K562 (cell line): ENCODE measurements around the gene SLC25A45. TPM values are rescaled to one million over a fixed set of nuclear protein-coding genes. Genes with fewer than 3 reads are reported as not detected.

ENCODE experiments used
- ATAC-seq: fragments of 200-7000 bp; cut with Tn5 transposase; 3 replicates; pipeline ENCODE4 v1.9.1; 2020; ENCODE audit warnings: moderate library complexity
- BruUV-seq: library from RNA; stranded (reverse); fragments of 400-500 nt; replicated peaks from 2 replicates; lab custom pipeline; 2021; lab: Mats Ljungman, UMichigan
- CTCF ChIA-PET: fragments of 300-600 bp; formaldehyde crosslinking; extraction: SDS; loops from one replicate; lab custom pipeline; 2021; ENCODE audit warnings: low intra/inter-chr PET ratio; lab: Yijun Ruan, JAX
- POLR2A ChIA-PET: fragments of 300-600, 350-650 bp; sonication (Branson Sonifier 250); formaldehyde crosslinking; extraction: SDS; loops from one replicate; lab custom pipeline; 2021; ENCODE audit warnings: antibody characterized with exemption, inconsistent platforms; lab: Yijun Ruan, JAX
- DNase-seq, 4 experiments: peaks; one replicate each; pipeline versions ENCODE4 v3.0.0 to v3.0.0-alpha.2; 2011 to 2018; ENCODE audit warnings: low spot score in 3 of 4, mixed read lengths in 3 of 4; ENCODE audit errors: extremely low read depth in 1 of 4
- FAIRE-seq: peaks from 2 replicates; lab custom pipeline; 2011; peaks lifted over from hg19 to GRCh38; lab: Jason Lieb, UNC
- H2AFZ ChIP-seq: 2 replicates; pipeline ENCODE4 v1.6.0; 2011; ENCODE audit warnings: low read depth, low read length, control low read depth, inconsistent platforms
- H3K27ac ChIP-seq: fragments of 200-600 bp; 3 replicates; pipeline ENCODE4 v1.8.0; 2011; ENCODE audit warnings: low read depth, mild to moderate bottlenecking, control low read depth, inconsistent platforms, low read length, moderate library complexity, mixed read lengths; ENCODE audit errors: extremely low read depth
- H3K27me3 ChIP-seq, 2 experiments: fragments of 300-600 bp in 1 of 2; 2 replicates in 1 of 2; 3 replicates in 1 of 2; pipeline versions ENCODE4 v1.6.0 to v1.8.0; 2011; ENCODE audit warnings: inconsistent platforms in 2 of 2, low read length in 2 of 2, mild to moderate bottlenecking in 1 of 2, mixed read lengths in 1 of 2, moderate library complexity in 1 of 2; ENCODE audit not compliant: control insufficient read depth in 2 of 2, insufficient read depth in 2 of 2
- H3K36me3 ChIP-seq: fragments of 300-600 bp; 3 replicates; pipeline ENCODE4 v1.8.0; 2011; ENCODE audit warnings: mild to moderate bottlenecking, low read length, inconsistent platforms; ENCODE audit not compliant: control insufficient read depth, insufficient read depth
- H3K4me1 ChIP-seq, 2 experiments: fragments of 200-600 bp in 1 of 2; replicated peaks in 1 of 2; 2 replicates in 1 of 2; 3 replicates in 1 of 2; pipeline versions ENCODE4 v1.5.1 to v1.8.0; 2011; ENCODE audit warnings: inconsistent platforms in 2 of 2, low read length in 2 of 2, mild to moderate bottlenecking in 1 of 2, mixed read lengths in 1 of 2, moderate library complexity in 1 of 2; ENCODE audit not compliant: control insufficient read depth in 2 of 2, insufficient read depth in 2 of 2
- H3K4me2 ChIP-seq: 2 replicates; pipeline ENCODE4 v1.6.1; 2011; ENCODE audit warnings: low read length, control low read depth, inconsistent platforms, mixed read lengths; ENCODE audit not compliant: insufficient read depth
- H3K4me3 ChIP-seq: fragments of 200-600 bp; sonication (generic), shearing (Covaris generic); 2 replicates; pipeline ENCODE4 v1.5.1; 2016; ENCODE audit warnings: control low read depth, inconsistent platforms
- H3K79me2 ChIP-seq: fragments of 200-600 bp; 3 replicates; pipeline ENCODE4 v1.8.0; 2011; ENCODE audit warnings: low read length, inconsistent platforms; ENCODE audit not compliant: control insufficient read depth, insufficient read depth
- H3K9ac ChIP-seq, 2 experiments: 2 replicates each; pipeline versions ENCODE4 v1.6.0 to v1.6.1; 2011; ENCODE audit warnings: low read depth in 2 of 2, low read length in 2 of 2, control low read depth in 1 of 2, inconsistent platforms in 1 of 2, mild to moderate bottlenecking in 1 of 2, mixed read lengths in 1 of 2; ENCODE audit not compliant: insufficient read depth in 1 of 2
- H3K9me1 ChIP-seq: one replicate; pipeline ENCODE4 v1.6.0; 2011; ENCODE audit warnings: inconsistent platforms, mild to moderate bottlenecking, low read length, moderate library complexity; ENCODE audit not compliant: control insufficient read depth, insufficient read depth
- H3K9me3 ChIP-seq: replicated peaks from 2 replicates; pipeline ENCODE4 v1.5.1; 2011; ENCODE audit warnings: low read depth, low read length, inconsistent platforms; ENCODE audit not compliant: control insufficient read depth, insufficient read depth
- H4K20me1 ChIP-seq: replicated peaks from 2 replicates; pipeline ENCODE4 v1.6.1; 2011; ENCODE audit warnings: low read length, inconsistent platforms, mixed read lengths; ENCODE audit not compliant: control insufficient read depth, insufficient read depth
- ARID4B ChIP-seq: sonication (generic); formaldehyde crosslinking; IDR thresholded peaks from 2 replicates; pipeline ENCODE4 v1.8.0; 2022; ENCODE audit warnings: mild to moderate bottlenecking, missing genetic modification reagents
- BCOR ChIP-seq: fragments of 450-650 bp; IDR thresholded peaks from 2 replicates; pipeline ENCODE4 v1.6.1; 2016
- ESRRA ChIP-seq: fragments of 450-650 bp; IDR thresholded peaks from 2 replicates; pipeline ENCODE4 v1.6.1; 2014; ENCODE audit warnings: low read depth, mild to moderate bottlenecking, moderate library complexity, borderline replicate concordance
- MTA3 ChIP-seq: fragments of 450-650 bp; formaldehyde crosslinking; IDR thresholded peaks from 2 replicates; pipeline ENCODE4 v1.6.1; 2017; ENCODE audit warnings: mild to moderate bottlenecking, borderline replicate concordance
- NCOA2 ChIP-seq, 2 experiments: fragments of 450-650 bp; IDR thresholded peaks; 2 replicates each; pipeline ENCODE4 v1.6.1; 2018; ENCODE audit warnings: mild to moderate bottlenecking in 2 of 2, moderate library complexity in 1 of 2; ENCODE audit not compliant: partially characterized antibody in 2 of 2
- POLR2B ChIP-seq: fragments of 450-650 bp; IDR thresholded peaks from 2 replicates; pipeline ENCODE4 v1.6.1; 2018; ENCODE audit warnings: low read depth; ENCODE audit not compliant: partially characterized antibody
- RNF219 ChIP-seq: fragments of 250-450 bp; sonication (Bioruptor Pico); IDR thresholded peaks from 2 replicates; pipeline ENCODE4 v1.5.0; 2022; ENCODE audit warnings: mild to moderate bottlenecking
- SMARCC2 ChIP-seq: fragments of 450-650 bp; IDR thresholded peaks from 2 replicates; pipeline ENCODE4 v1.6.1; 2017; ENCODE audit warnings: antibody characterized with exemption, moderate library complexity, mild to moderate bottlenecking, low read depth
- TARDBP ChIP-seq: fragments of 450-650 bp; IDR thresholded peaks from 2 replicates; pipeline ENCODE4 v1.6.1; 2016
- TEAD1 ChIP-seq, 2 experiments: fragments of 450-650 bp in 1 of 2; sonication (generic) in 1 of 2; formaldehyde crosslinking; IDR thresholded peaks; 2 replicates each; pipeline versions ENCODE4 v1.4.0 to v1.8.0; 2020 to 2022; ENCODE audit warnings: mild to moderate bottlenecking in 2 of 2, missing genetic modification reagents in 1 of 2
- ZC3H4 ChIP-seq: sonication (generic); formaldehyde crosslinking; IDR thresholded peaks from 2 replicates; pipeline ENCODE4 v1.9.0; 2021; ENCODE audit warnings: missing genetic modification reagents, borderline replicate concordance
- ZFP36 ChIP-seq: fragments of 150-350 bp; IDR thresholded peaks from 2 replicates; pipeline ENCODE4 v1.6.1; 2018; ENCODE audit warnings: low read length, low read depth; ENCODE audit not compliant: partially characterized antibody
- ZNF583 ChIP-seq: fragments of 250-450 bp; sonication (Bioruptor Pico); IDR thresholded peaks from 2 replicates; pipeline ENCODE4 v1.4.0; 2020
- ZNF766 ChIP-seq: fragments of 200-800 bp; sonication (Bioruptor generic); conservative IDR thresholded peaks from 2 replicates; pipeline ENCODE4 v1.6.1; 2016; ENCODE audit warnings: missing genetic modification characterization, missing compliant biosample characterization
- WGBS: fragments of 100-300 bp; shearing (Covaris generic); methylation state at CpG from one replicate; pipeline ENCODE4 v1.1.6; 2016; ENCODE audit warnings: low coverage, mixed read lengths; ENCODE audit not compliant: insufficient coverage; ENCODE audit errors: missing lambda C conversion rate; 5-methylcytosine and 5-hydroxymethylcytosine counted together
- in situ Hi-C: fragments of 300-500 bp; cut with MboI; formaldehyde crosslinking; loops from 4 replicates; pipeline ENCODE4 v1.15.0; 2018; ENCODE audit warnings: inconsistent platforms, mixed read lengths
- intact Hi-C: fragments of 100-400 bp; cut with micrococcal nuclease; formaldehyde crosslinking; loops from 2 replicates; pipeline ENCODE4 v1.14.2; 2022
- polyA plus RNA-seq, 8 experiments: library from polyadenylated mRNA; depleted of rRNA in 4 of 8; stranded (reverse) in 5 of 8; unstranded in 3 of 8; fragments of >200 nt; fragmentation: Nextera tagmentation in 2 of 8; fragmentation: Illumina TruSeq in 1 of 8; extraction: Ambion mirVana in 2 of 8; extraction: Trizol in 1 of 8; gene quantifications; 2 replicates each; pipeline versions ENCODE4 v1.2.1 to v1.2.3, GENCODE V29; 2011 to 2014; ENCODE audit warnings: inconsistent platforms in 1 of 8, missing spikeins in 1 of 8
- total RNA-seq, 7 experiments: library from RNA; depleted of rRNA in 6 of 7; stranded (reverse); fragments of >200 nt in 6 of 7; fragmentation: Illumina TruSeq in 2 of 7; extraction: Trizol in 2 of 7; gene quantifications; 2 replicates each; pipeline versions ENCODE4 v1.2.1 to v1.2.3, GENCODE V29; 2011 to 2021; ENCODE audit warnings: low replicate concordance in 1 of 7

SLC25A45 gene
- total and polyA plus RNA-seq, 9 of the 15 experiments (the other 6 are each of a cell fraction or from before 2014, with no cell fraction given): 0.15 to 2.3 (median 0.68) TPM

GRCh38 chr11:65419772-65420481 lies 37.5 kb upstream of the SLC25A45 start:
- FAIRE-seq: peak; percentile 74
- intact Hi-C loops: no loop called here
- peaks cover 83% of the 10 kb centered on the region for H3K79me2 ChIP-seq
- TF ChIP-seq RNF219 (CRISPR knock-in tag) (no peak), ESRRA (no peak), ZFP36 (no peak), ZNF583 (CRISPR knock-in tag) (peak; percentile 81), POLR2B (peak; percentile 75), BCOR (peak; percentile 28; the same call in 1 of the 2 replicates), TEAD1 (CRISPR knock-in tag; IDR thresholded peaks at IDR 0.05) (peak in 1 of 2 experiments; percentile 63; a peak in 1 of 4 replicates), ARID4B (CRISPR knock-in tag) (no peak; the same call in 1 of the 2 replicates), SMARCC2 (no peak), MTA3 (peak; percentile 61), NCOA2 (IDR thresholded peaks at IDR 0.05; ENCODE audit: partially characterized antibody in 2 of 2) (no peak), TARDBP (no peak), ZNF766 (CRISPR knock-in tag) (no peak; the same call in 1 of the 2 replicates), ZC3H4 (CRISPR knock-in tag) (no peak)

More at GRCh38 chr11:65419772-65420481, 37.5 kb upstream of the SLC25A45 start:
- Histone ChIP-seq H3K4me2 (peak overlapping the region; percentile 91), H3K36me3 (peaks cover 22% of the 10 kb centered on the region), H4K20me1 (peaks cover 22% of the 10 kb centered on the region), H3K9ac (peak overlapping the region; percentile 88 to 98), H3K9me1 (no peaks in the 10 kb centered on the region), H3K27ac (peak overlapping the region; percentile 98), H3K4me3 (peak overlapping the region; percentile 43), H3K27me3 (no peaks in the 10 kb centered on the region), H3K4me1 (peaks cover 51 to 75% of the 10 kb centered on the region in 2 experiments), H2AFZ (no peak overlapping the region), H3K9me3 (no peaks in the 10 kb centered on the region)
- in situ Hi-C loops: loop anchor here (5.0 kb wide), 1 partner anchor 92 kb away; no protein-coding TSS in a partner anchor
- POLR2A ChIA-PET: interaction anchor here (0.6 to 17.3 kb wide), 22 partner anchors 9 to 542 kb away, joined by 3 to 1349 read pairs (median 4); partner anchors contain the start of genes FRMD8, MALAT1 and SLC25A45
- CTCF ChIA-PET: no interaction called here
- BruUV-seq: no TSS peak
- DNase-seq (peak; percentile 55 to 90 (median 64)), ATAC-seq (peak; percentile 8)
- 1% methylated on average over 5 of the region's 6 CpGs for WGBS
